ENCODE measurements around the gene CRP.
"Not testable (repeated sequence)": the region's sequence is repeated elsewhere in the genome, so short reads cannot be mapped to it uniquely, and the experiment has no call there.

CRP gene, protein sequence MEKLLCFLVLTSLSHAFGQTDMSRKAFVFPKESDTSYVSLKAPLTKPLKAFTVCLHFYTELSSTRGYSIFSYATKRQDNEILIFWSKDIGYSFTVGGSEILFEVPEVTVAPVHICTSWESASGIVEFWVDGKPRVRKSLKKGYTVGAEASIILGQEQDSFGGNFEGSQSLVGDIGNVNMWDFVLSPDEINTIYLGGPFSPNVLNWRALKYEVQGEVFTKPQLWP

DNA sequence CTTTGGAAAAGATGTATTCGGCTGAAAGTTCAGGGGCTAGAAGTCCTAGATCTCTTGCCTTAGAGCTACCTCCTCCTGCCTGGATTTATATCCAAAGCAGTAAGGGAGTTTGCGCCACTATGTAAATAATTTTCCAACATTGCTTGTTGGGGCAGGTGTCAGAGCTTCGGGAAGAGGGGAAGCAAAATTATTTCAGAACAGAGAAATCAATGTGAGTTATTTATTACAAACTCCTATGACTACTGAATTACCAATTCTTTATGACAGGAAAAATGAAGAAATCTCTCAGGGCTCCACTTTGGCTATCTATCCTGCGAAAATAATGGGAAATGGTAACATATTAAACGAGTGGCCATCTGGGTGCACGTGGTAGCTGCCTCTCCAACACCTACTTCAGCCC is at the start of gene CRP:
CRP (minus strand) TSS at position 61 of the 400 bp plus-strand sequence. CDS start 104 bp downstream, outside the sequence.
- DNase-seq (ENCODE audit: low read depth, low spot score): no peak

DNA sequence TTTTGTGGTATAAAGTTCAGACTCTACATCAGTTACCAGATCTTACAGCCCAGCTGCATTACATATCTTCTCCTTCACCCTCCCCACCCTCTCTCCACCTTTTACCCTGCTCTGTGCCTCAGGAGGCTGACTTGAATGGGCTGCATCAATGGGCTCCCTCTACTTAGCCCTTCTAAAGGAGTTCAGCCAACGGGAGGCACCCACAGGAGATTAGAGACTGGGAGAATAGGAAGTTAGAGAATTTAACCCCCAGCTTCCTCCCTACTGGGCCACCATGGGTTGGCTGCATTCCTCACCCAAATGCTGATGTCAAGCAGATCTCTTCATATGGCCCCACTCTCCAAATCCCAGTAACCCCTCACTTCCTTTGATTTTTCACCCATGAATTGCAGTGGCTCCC is 49.3 kb upstream of the CRP start:
- no peak for DNase-seq (ENCODE audit: low read depth, low spot score)

DNA sequence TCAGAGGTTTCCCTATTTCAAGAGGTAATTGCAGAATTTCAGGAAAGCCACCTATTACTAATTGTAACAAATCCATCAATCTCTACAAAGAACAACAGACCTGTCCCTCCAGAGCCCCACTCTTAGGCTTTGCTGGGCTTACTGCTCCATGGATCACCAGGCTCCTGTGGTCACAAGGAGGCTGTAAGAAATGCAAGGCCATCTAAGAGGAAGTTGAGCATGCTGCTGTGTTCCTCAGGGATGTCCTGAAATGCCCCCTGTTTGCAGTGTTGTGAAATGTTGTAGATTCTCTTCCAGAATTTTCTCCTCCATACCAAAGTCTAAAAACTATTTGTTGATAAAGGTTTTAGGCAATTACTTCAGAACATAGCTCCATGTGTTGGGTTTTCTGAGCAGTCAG is 42.0 kb upstream of the CRP start:
- no peak for DNase-seq (ENCODE audit: low read depth, low spot score)

DNA sequence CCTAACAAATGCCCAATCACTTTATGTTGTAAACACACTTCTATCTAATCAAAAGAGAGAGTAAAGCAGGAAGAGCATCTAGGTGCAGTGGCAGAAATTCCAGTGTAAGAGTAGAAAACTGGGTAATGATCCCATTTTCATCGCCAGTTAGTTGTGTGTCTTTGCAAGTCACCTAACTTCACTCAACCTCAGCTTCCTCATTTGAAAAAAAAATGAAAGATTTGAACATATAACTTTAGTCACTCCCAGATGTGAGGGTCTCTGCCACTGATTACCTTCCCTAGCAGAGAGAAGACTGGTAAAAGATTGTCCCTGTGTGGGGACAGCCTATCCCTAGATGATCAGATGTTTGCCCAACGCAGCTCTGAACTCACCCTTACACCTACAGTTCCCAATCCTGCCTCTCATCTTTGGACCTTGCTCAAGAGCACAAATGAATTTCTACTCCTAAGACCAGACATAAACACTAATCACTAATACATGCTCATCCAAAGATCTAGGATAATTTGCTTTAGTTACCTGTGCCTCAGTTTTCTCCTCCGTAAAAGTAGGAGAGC is 41.1 kb upstream of the CRP start:
- DNase-seq (ENCODE audit: low read depth, low spot score): no peak

DNA sequence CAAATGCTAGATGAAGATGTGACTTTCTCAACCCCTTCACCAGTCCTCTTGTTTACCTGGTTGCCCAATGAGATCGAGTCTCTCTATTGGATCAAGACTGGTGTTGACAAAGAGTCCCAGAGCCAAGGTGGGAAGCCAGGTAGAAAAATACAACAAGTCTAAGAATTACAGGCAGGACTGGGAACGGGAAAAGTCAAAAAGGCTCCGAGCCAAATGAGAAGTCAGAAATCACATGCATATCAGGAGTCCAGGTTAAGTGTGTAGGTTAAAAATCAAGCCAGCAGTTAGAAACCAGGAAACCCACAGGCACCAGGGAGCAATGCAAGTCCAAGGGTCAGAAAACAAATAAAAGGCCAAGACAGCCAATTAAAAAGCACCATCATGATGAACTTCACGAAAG is 39.0 kb upstream of the CRP start:
- no peak for DNase-seq (ENCODE audit: low read depth, low spot score)

DNA sequence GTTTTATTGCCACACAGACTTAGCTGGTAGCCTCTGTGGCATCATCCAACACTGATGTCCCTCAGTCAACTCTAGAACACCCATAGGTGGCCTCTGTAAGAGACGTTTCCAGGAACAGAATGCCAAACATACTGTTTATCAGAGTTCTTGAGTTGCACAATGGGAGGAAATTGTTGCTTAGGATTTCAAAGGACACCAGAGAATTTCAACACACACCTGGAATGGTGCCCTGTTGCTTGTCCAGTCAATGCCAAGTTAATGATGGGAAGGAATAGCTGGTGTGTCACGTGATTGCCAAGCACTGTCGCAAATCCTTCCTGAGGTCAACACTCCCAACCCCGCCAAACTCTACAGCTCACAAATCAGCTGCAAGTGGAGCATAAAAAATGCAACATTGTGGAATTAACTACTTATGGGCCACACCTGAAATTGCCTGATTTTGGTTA is 37.8 kb upstream of the CRP start:
- no peak for DNase-seq (ENCODE audit: low read depth, low spot score)

DNA sequence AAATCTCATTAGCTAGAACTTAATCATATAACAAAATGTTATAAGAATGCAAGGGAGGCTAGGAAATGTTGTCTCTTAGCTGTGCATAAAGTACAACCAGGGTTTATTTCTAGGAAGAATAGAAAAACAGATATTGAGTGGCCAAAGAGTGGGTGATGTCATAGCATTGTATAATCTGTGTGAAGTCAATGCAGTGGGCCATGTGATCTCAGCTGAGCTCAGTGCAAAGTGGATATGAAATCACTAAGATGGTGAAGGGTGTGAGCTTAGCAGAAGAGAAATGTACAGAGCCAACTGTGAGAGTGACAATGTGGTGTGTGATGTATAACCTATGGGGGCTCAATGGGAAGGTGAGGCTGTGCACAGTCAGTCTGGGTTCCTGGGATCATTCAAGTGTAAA is 36.6 kb upstream of the CRP start:
- DNase-seq (ENCODE audit: low read depth, low spot score): no peak

DNA sequence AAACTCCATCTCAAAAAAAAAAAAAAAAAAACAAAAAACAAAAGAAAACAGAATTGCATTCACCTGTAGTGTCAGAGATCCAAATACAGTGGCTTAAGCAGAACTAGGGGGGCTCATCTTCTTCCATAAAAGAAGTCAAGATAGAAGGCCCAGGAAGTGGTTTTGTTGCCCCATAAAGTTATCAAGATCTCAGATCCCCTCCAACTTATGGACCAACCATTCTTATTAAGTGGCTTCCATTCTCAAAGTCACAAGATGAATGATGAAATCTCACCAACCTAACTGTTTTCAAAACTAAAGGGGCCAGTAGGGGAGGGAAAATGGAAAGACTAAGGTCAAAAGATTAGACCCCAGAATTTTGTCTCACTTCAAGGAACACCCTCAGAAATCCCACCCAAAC is 36.2 kb upstream of the CRP start:
- no peak for DNase-seq (ENCODE audit: low read depth, low spot score)

DNA sequence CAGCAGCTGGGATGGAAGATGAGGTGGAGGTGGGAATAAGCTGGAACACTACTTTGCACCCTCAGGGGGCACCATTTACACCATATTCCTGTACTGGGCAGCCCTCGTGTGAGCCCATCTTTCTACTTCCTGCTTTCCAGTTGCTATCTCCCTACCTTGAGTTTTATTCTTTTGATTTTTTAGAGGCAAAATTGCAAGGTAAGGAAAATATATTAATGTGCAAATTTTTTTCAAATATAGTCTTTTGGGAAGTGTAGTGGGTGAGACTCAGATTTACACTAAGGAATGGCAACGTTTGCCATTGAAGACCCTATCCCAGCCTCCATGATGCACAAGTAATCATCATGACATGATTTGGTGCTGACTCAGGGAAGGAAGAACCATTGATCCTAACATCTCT is 35.2 kb upstream of the CRP start:
- DNase-seq (ENCODE audit: low read depth, low spot score): no peak

DNA sequence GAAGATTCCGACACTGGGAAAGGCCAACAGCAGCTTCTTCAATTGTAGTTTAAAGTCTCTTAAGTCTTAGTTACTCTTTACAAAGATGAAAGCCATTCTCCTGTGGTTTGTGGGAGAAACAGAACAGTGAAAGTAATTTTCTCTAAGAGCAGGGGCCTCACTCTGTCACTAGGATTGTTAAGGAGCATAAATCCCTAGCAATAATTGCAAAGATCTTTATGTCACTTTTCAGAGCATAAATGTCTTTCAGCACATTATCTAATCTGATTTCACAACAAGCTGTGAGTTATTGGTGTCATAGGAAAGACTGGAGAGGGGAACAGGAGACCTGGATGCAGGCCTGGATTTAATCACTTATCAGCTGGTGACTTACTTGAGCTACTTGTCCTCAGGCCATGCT is 34.0 kb upstream of the CRP start:
- DNase-seq (ENCODE audit: low read depth, low spot score): no peak

DNA sequence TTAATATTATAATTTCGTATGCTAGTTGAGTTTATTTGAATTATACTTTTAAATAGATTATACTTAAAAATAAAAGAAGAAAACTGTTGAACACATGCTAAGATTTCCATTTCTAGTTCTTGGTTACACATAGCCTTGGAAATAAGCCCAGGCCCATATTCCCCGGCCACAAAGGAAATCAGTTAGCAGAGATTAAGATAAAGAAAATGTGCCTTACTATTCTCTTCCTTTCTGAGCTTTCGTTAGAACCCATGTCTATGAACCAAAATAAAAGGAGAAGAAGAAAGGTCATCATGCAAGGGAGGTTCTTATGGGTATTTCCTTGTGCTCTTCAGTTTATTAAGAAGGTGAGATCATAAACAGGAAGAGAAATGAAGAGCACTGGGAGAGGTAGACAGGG is 32.3 kb upstream of the CRP start:
- DNase-seq (ENCODE audit: low read depth, low spot score): no peak

DNA sequence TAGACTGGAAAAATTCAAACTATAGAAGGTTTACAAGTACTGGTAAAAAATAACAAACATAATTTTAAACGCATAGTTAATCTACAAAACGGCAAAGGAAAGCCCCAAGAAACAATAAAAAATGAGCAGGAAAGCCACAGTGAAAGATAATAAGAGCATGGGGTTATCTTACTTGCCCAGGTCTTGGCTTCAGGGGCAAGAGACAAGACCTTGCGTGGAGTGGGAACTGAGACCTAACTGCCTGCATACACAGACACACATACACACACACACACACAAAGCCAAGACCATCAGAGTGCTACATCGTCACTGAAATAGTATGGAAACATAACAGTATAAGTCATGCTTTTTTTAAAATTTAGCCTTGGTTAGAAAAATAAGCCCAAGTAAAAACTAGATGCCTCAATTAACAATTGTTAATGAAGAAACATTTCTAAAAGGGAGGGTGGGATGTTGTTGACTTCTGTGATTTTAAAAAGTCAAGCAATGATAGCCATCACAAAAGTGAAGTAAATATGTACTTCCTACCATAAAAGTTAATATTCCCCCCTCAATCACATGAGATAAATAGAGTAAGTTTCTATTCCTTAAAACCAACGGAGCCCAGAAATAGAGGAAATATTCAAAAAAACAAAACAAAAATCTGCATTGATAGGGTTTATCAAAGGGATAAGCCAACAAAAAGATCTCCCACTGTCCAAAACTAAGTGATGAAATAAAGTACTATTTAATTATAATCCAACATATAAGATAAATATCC is 29.4 kb upstream of the CRP start:
- no peak for DNase-seq (ENCODE audit: low read depth, low spot score)

DNA sequence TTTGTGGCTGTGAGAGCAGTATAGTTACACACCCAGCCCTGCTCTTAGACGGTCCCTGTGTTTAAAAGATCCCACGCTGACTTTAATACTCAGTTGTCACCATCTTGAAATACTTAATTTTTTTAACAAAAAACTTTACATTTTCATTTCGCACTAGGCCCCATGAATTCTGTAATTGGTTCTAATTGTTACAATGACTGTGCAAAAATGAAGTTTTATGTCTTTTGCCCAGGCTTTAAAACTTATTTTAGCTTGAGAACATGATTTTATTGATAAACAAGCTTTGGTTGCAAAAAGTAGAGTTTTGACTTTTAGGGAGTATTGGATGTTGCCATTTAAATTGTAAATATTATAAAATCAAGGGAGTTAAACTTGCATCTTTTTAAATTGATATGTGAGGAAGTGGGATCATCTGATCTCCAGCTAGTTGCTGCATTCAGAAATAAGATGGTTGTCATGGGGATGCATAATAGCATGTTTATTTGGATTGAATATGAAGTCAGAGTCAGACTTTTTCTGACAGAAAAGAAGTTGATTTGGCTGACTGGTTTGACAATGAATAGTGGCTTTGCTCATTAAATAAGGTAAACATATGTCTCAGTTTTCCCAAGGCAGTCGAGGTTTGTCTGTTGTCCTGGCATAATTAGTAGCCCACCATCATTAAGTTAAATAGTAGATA is 23.0 kb upstream of the CRP start:
- DNase-seq (ENCODE audit: low read depth, low spot score): no peak

DNA sequence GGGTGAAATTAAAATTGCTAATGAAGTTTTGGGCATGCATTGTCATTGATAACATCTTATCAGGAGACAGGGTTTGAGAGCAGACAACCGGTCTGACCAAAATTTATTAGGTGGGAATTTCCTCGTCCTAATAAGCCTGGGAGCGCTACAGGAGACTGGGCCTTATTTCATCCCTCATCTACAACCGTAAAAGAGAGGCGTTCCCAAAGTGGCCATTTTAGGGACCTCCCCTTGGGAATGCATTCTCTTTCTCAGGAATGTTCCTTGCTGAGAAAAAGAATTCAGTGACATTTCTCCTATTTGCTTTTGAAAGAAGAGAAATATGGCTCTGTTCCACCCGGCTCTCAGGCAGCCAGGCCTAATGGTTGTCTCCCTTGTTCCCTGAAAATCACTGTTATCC is 8.8 kb upstream of the CRP start:
- not testable (repeated sequence) for DNase-seq (ENCODE audit: low read depth, low spot score)

DNA sequence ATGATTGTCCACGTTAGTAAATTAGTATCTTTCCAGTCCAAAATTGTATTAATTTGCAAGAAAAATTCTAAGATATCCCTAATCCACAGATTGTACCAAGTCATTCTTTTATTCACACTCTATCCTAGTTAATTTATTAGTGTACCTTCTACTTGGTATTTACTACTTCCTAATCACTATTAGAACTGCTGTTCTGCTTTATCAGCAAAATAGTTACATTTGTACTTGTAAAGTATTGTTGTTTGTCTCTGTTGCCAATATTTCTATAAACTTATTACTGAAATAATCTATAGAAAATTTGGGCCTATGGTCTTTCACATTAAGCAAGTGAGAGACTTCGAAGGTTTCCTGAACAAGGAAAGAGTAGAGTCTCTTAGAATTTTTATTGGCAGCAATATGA is 5.6 kb upstream of the CRP start:
- no peak for DNase-seq (ENCODE audit: low read depth, low spot score)

DNA sequence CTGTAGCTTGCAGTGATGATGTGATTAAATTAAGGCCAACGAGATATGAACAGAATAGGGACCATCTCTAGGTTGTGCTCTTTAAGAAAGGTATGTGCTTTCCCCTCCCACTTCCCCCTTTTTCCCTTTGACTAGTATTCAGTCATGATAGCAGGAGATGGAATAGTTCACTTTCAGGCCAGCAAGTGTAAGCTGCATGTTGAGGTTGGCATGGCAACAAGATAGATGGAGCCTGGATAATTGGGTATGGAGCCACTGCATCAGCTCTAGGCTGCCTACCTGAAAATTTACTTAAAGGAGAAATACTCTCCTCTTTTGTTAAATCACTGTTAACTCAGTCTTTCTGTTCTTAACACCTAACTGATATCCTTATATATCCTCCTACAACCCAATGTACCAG is 1.5 kb upstream of the CRP start:
- no peak for DNase-seq (ENCODE audit: low read depth, low spot score)

DNA sequence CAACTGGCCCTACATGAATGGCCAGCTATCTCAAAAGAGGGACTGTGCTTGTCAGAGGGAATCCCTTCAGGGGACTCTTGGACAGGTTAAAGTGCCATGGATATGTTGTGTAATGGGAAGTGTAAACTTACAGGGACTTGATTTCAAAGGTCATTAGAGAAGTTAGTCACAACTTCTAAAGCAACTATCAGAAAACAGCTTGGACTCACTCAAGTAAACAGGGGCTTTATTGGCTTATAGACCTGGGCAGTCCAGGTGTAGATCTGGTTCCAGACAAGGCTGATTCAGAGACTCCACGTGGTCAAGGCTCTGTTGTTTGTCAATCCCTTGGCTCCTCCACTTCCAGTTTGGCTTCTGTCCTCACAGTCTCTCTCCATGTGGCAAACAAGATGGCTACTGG is 2.3 kb downstream of the CRP start:
- DNase-seq (ENCODE audit: low read depth, low spot score): no peak

DNA sequence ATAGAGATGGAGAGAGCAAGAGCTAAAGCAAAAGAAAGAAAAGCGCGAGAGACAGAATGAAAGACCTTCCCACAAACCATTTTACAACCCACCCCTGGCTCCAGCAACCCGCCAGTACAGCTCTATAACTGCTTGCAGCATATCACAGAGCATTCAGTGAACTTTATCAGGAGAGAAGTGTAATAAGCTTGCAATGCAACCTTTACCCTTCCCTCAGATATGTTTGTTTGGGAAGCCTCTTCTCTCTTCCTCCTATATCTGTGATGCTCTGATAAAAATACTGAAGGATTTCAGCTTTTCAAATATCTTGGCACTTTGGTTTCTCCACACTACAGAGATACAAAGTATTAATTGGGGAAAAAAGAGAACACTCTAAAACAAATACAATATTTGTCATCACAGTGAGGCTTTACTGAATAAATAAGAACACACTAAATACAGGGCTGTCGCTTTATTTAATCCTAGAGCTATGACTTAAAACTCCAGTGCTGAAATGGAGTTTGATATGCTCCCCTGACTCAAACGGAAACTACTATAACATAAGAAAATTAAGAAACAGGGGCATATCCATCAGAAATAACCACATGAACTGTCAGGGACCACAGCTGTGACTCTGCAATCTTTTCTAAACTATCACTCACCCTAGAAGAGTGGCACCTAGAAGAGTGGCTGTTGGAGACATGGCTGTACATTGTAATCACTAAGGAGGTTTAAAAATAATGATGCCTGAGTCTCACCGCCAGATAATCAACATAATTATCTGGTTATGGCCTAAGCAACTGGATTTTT is 6.7 kb downstream of the CRP start:
- no peak for DNase-seq (ENCODE audit: low read depth, low spot score)

DNA sequence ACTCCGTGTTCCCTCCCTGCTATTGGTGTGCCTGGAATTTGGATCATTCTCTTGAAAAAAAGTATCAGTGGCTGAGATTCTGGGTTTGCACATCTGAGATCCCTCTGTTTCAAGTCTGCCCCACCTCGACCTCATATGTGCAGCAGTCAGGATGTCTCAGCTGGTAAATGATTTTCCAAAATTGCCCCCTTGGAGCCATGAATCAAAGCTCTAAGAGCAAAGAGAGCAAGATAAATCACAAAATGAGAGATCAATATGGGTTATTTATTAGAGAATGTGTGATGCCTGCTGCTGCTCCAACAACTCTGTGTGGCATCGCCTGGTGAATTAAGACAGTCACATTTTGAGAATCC is 8.5 kb downstream of the CRP start:
- no peak for DNase-seq (ENCODE audit: low read depth, low spot score)

DNA sequence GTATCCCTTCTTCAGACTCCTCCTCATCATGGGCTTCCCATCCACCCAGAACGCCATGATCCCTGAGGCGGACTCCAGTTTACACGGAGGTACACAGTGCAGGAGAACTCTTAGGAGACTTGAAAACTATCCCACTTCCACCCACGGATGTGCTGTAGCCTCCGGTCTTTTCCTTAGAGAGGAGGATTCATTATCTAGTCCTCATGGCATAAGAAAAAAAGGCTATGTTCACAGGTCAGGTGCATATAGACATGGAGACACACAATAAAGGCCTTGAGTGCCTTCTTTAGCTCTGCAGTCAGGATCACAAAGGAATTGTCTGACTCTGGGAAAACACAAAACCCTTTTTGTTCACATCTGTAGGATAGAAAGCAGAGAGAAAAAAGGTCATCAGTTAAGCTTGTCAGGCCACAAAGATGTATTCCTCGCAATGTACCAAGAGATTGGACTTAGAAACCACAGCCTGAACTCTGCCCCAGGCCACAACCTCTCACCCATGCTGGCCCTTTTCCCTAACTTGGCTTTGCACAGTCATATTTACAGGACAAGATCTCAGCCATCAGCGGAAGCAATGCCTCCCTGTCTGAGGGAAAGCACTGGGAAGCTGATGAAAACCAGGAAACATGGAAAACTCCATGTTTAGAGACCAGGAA is 9.0 kb downstream of the CRP start:
- DNase-seq (ENCODE audit: low read depth, low spot score): no peak

DNA sequence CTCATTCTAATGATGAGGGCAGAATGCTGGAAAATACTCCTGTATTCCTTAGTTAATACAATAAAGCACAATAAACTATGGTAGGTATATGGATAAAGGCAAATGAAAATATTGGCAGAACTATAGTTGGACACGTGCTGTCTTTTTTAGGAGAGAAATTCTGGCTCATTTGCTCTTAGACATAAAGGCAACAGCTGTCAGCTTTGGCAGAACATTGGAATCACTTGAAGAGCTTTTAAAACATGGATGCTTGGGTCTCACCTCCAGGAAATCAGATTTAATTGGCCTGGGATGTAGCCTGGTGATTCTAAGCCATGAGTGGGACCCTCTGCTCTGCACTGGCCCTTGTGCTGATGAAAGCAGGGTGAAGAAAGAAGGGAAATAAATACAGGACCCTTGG is 9.9 kb downstream of the CRP start:
- DNase-seq (ENCODE audit: low read depth, low spot score): no peak
